ENCODE data around the gene LRMDA. TPM values are rescaled to one million over a fixed set of nuclear protein-coding genes. Genes with fewer than 3 reads are reported as not detected.
A peak's percentile ranks its signal among the peaks of the same experiment; 100 is the strongest.

The LRMDA gene
- total and polyA plus RNA-seq, 2 of the 4 experiments (the other 2 are of a cell fraction), result 0.07 TPM; not detected in 1

DNA sequence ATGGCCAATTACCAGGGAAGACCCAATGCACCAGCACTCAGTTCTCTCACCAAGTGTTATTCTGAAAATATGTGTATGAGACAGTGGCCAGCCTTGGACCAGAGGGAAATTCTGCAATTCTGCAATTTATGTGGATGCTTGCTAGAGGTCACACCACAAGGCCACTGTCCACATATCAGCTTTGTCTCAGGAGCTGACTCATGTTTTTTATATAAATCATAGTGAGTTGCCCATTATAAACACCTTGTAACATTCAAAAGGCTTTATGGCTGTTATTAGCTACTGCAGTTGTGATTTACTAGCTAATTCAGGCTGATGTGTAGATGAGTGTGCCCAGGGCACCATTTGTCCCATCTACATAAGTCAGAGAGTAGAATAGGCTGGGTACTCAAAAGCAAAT is 649.0 kb downstream of the LRMDA start:
- POLR2A ChIA-PET (ENCODE audit: unreplicated experiment), result no interaction called here

More for the DNA sequence above, 649.0 kb downstream of the LRMDA start:
- Histone ChIP-seq H4K5ac (ENCODE audit: low read depth, low read length) (no peak overlapping the region), H3K23ac (ENCODE audit: low read depth, low read length) (no peak overlapping the region), H3K27ac (ENCODE audit: insufficient read depth, low read length) (no peak overlapping the region), H3K79me1 (ENCODE audit: low read depth in 1 of 2, low read length in 2 of 2) (no peaks in the 10 kb centered on the region), H3K4me1 (ENCODE audit: control insufficient read depth, insufficient read depth, low read length) (peaks cover 2% of the 10 kb centered on the region), H2BK120ac (ENCODE audit: low read depth, low read length) (no peak overlapping the region), H3K9ac (ENCODE audit: low read depth, low read length) (no peak overlapping the region), H3K4me3 (ENCODE audit: insufficient read depth, low read depth, low read length) (no peak overlapping the region), H2AK5ac (ENCODE audit: low read depth, low read length) (no peak overlapping the region), H4K91ac (ENCODE audit: insufficient read depth, low read depth, low read length) (no peak overlapping the region), H2BK5ac (ENCODE audit: low read depth, low read length, poor library complexity, severe bottlenecking) (no peak overlapping the region), H3K14ac (replicated peaks; ENCODE audit: low read depth, low read length) (no peak overlapping the region), H2BK20ac (ENCODE audit: low read depth, low read length) (no peak overlapping the region), H2AFZ (replicated peaks; ENCODE audit: low read length, poor library complexity) (no peak overlapping the region), H2BK15ac (ENCODE audit: low read depth, low read length) (no peak overlapping the region), H3K36me3 (ENCODE audit: control insufficient read depth, insufficient read depth, low read length) (no peaks in the 10 kb centered on the region), H3K9me3 (ENCODE audit: control insufficient read depth, insufficient read depth, low read length) (no peaks in the 10 kb centered on the region), H3K56ac (ENCODE audit: extremely low read depth, insufficient read depth, low read length) (no peak overlapping the region), H3K4ac (ENCODE audit: low read depth, low read length) (no peak overlapping the region; the same call in 1 of the 2 replicates), H4K8ac (ENCODE audit: low read depth in 2 of 2, low read length in 2 of 2) (peak overlapping the region in 1 of 2 experiments; percentile 36; a peak in 1 of 4 replicates), H3K27me3 (ENCODE audit: control insufficient read depth, insufficient read depth, low read length) (peaks cover 2% of the 10 kb centered on the region; the same call in 1 of the 2 replicates), H2AK9ac (replicated peaks; ENCODE audit: low read depth, low read length, poor library complexity) (no peak overlapping the region), H4K20me1 (ENCODE audit: insufficient read depth, low read length) (no peaks in the 10 kb centered on the region), H3K9me1 (ENCODE audit: insufficient read depth, low read length) (no peaks in the 10 kb centered on the region), H3K18ac (ENCODE audit: low read depth, low read length) (no peak overlapping the region), H3K4me2 (ENCODE audit: low read depth, low read length) (no peak overlapping the region)
- no TSS peak for BruUV-seq (replicated peaks)
- dilution Hi-C loops (cut with HindIII; ENCODE audit: low sequenced_read_pairs, unreplicated experiment), result no loop called here
- ATAC-seq (ENCODE audit: low read depth), result peak; percentile 92
- peak; percentile 83 for DNase-seq
- TF ChIP-seq RAD21 (IDR thresholded peaks at IDR 0.05; ENCODE audit: low read length) (no peak), FOS (IDR thresholded peaks at IDR 0.05; ENCODE audit: low read depth, low read length) (peak; percentile 21; the same call in 1 of the 2 replicates), BHLHE40 (IDR thresholded peaks at IDR 0.05; ENCODE audit: low read depth, low read length) (no peak), SMC3 (IDR thresholded peaks at IDR 0.05; ENCODE audit: low read depth, low read length) (no peak), CEBPB (IDR thresholded peaks at IDR 0.05; ENCODE audit: low read depth, low read length) (peak; percentile 51; the same call in 1 of the 2 replicates), MXI1 (IDR thresholded peaks at IDR 0.05; ENCODE audit: borderline replicate concordance, low read depth, low read length) (no peak), NFE2L2 (IDR thresholded peaks at IDR 0.05; ENCODE audit: low read depth, low read length) (no peak), CHD1 (IDR thresholded peaks at IDR 0.05; ENCODE audit: low read depth, low read length) (no peak), POLR2A (IDR thresholded peaks at IDR 0.05; ENCODE audit: low read depth, low read length) (no peak), RFX5 (IDR thresholded peaks at IDR 0.05; ENCODE audit: low read depth, low read length) (no peak), RCOR1 (IDR thresholded peaks at IDR 0.05; ENCODE audit: insufficient replicate concordance, low read length) (no peak), MAZ (IDR thresholded peaks at IDR 0.05; ENCODE audit: borderline replicate concordance, low read depth, low read length) (no peak), MAFK (IDR thresholded peaks at IDR 0.05; ENCODE audit: low read depth, low read length) (peak; percentile 57)
- TF ChIP-seq, protein P1, sequence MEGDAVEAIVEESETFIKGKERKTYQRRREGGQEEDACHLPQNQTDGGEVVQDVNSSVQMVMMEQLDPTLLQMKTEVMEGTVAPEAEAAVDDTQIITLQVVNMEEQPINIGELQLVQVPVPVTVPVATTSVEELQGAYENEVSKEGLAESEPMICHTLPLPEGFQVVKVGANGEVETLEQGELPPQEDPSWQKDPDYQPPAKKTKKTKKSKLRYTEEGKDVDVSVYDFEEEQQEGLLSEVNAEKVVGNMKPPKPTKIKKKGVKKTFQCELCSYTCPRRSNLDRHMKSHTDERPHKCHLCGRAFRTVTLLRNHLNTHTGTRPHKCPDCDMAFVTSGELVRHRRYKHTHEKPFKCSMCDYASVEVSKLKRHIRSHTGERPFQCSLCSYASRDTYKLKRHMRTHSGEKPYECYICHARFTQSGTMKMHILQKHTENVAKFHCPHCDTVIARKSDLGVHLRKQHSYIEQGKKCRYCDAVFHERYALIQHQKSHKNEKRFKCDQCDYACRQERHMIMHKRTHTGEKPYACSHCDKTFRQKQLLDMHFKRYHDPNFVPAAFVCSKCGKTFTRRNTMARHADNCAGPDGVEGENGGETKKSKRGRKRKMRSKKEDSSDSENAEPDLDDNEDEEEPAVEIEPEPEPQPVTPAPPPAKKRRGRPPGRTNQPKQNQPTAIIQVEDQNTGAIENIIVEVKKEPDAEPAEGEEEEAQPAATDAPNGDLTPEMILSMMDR (conservative IDR thresholded peaks at IDR 0.05; ENCODE audit: low read depth, low read length), result no peak
- TF ChIP-seq, protein P2, sequence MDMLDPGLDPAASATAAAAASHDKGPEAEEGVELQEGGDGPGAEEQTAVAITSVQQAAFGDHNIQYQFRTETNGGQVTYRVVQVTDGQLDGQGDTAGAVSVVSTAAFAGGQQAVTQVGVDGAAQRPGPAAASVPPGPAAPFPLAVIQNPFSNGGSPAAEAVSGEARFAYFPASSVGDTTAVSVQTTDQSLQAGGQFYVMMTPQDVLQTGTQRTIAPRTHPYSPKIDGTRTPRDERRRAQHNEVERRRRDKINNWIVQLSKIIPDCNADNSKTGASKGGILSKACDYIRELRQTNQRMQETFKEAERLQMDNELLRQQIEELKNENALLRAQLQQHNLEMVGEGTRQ (IDR thresholded peaks at IDR 0.05; ENCODE audit: low read depth, low read length), result no peak
- TF ChIP-seq, protein P3, sequence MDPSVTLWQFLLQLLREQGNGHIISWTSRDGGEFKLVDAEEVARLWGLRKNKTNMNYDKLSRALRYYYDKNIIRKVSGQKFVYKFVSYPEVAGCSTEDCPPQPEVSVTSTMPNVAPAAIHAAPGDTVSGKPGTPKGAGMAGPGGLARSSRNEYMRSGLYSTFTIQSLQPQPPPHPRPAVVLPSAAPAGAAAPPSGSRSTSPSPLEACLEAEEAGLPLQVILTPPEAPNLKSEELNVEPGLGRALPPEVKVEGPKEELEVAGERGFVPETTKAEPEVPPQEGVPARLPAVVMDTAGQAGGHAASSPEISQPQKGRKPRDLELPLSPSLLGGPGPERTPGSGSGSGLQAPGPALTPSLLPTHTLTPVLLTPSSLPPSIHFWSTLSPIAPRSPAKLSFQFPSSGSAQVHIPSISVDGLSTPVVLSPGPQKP (IDR thresholded peaks at IDR 0.05; ENCODE audit: borderline replicate concordance, low read depth, low read length), result no peak
- CTCF ChIA-PET, result no interaction called here
- intact Hi-C loops (cut with micrococcal nuclease), result no loop called here
- in situ Hi-C loops (cut with MboI; ENCODE audit: low sequenced_read_pairs), result no loop called here

Data from IMR-90 (cell line).